ENCODE measurements around the gene PMEPA1. TPM values are rescaled to one million over a fixed set of nuclear protein-coding genes. Genes with fewer than 3 reads are reported as not detected.
"Not testable (repeated sequence)": the region's sequence is repeated elsewhere in the genome, so short reads cannot be mapped to it uniquely, and the experiment has no call there.

The PMEPA1 gene
- total RNA-seq, 4 donors from 2014 or later = 10.4 to 37.8 (median 17.4) TPM

- H3K27me3 ChIP-seq = no peaks in the 10 kb centered on the region
- H3K4me3 ChIP-seq = peak overlapping the region in 2 of 4 donors; percentile 4 to 12
- H3K4me1 ChIP-seq = peaks cover 12 to 20% (median 20%) of the 10 kb centered on the region in 4 donors
- H3K27ac ChIP-seq (replicated peaks in 1 of 4) = no peak overlapping the region
- H3K36me3 ChIP-seq = no peaks in the 10 kb centered on the region
- no peak for TF ChIP-seq POLR2AphosphoS5 (IDR thresholded peaks at IDR 0.05)
- TF ChIP-seq, protein P1, sequence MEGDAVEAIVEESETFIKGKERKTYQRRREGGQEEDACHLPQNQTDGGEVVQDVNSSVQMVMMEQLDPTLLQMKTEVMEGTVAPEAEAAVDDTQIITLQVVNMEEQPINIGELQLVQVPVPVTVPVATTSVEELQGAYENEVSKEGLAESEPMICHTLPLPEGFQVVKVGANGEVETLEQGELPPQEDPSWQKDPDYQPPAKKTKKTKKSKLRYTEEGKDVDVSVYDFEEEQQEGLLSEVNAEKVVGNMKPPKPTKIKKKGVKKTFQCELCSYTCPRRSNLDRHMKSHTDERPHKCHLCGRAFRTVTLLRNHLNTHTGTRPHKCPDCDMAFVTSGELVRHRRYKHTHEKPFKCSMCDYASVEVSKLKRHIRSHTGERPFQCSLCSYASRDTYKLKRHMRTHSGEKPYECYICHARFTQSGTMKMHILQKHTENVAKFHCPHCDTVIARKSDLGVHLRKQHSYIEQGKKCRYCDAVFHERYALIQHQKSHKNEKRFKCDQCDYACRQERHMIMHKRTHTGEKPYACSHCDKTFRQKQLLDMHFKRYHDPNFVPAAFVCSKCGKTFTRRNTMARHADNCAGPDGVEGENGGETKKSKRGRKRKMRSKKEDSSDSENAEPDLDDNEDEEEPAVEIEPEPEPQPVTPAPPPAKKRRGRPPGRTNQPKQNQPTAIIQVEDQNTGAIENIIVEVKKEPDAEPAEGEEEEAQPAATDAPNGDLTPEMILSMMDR (IDR thresholded peaks at IDR 0.05) = no peak
- TF ChIP-seq EP300 (IDR thresholded peaks at IDR 0.05) = no peak
- TF ChIP-seq POLR2A (IDR thresholded peaks at IDR 0.05; ENCODE audit: low read depth) = no peak
- DNase-seq (ENCODE audit: extremely low spot score) = no peak
- WGBS = 61% methylated on average over 4 of the region's 4 CpGs
- intact Hi-C loops (cut with DNase I) = no loop called here
- peaks cover 0 to 4% (median 0%) of the 10 kb centered on the region in 4 donors for H3K9me3 ChIP-seq
Observed at GRCh38 chr20:57630061-57630460, 79.8 kb downstream of the PMEPA1 start.

DNA sequence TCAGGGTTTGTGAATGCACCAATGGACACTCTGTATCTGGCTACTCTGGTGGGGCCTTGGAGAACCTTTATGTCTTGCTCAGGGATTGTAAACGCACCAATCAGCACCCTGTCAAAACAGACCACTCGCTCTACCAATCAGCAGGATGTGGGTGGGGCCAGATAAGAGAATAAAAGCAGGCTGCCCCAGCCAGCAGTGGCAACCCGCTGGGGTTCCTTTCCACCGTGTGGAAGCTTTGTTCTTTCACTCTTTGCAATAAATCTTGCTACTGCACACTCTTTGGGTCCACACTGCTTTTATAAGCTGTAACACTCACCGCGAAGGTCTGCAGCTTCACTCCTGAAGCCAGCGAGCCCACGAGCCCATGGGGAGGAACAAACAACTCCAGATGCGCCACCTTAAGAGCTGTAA lies 80.3 kb downstream of the PMEPA1 start:
- H3K9me3 ChIP-seq; DNase-seq (ENCODE audit: extremely low spot score); intact Hi-C loops (cut with DNase I); H3K27ac ChIP-seq (replicated peaks in 1 of 4); H3K36me3 ChIP-seq; H3K27me3 ChIP-seq: not testable (repeated sequence)
- peaks cover 12 to 20% (median 20%) of the 10 kb centered on the region in 4 donors for H3K4me1 ChIP-seq
- H3K4me3 ChIP-seq = peak overlapping the region in 2 of 4 donors; percentile 4 to 12
- WGBS = 68% methylated on average over 9 of the region's 9 CpGs

- H3K27me3 ChIP-seq; intact Hi-C loops (cut with DNase I); DNase-seq (ENCODE audit: extremely low spot score); H3K9me3 ChIP-seq; H3K36me3 ChIP-seq: not testable (repeated sequence)
- 97% methylated on average over 6 of the region's 12 CpGs for WGBS
- Histone ChIP-seq H3K4me1 (peaks cover 12 to 20% (median 20%) of the 10 kb centered on the region in 4 donors), H3K27ac (replicated peaks in 1 of 4) (peak overlapping the region; percentile 42 to 75 (median 65)), H3K4me3 (peak overlapping the region in 1 of 4 donors; percentile 15)
Observed at GRCh38 chr20:57628962-57629308, 80.9 kb downstream of the PMEPA1 start.

- TF ChIP-seq, protein P1 (IDR thresholded peaks at IDR 0.05) = no peak
- peak in 1 of 2 donors; percentile 48 for TF ChIP-seq POLR2AphosphoS5 (IDR thresholded peaks at IDR 0.05)
- Histone ChIP-seq H3K27me3 (no peaks in the 10 kb centered on the region), H3K27ac (replicated peaks in 1 of 4) (peak overlapping the region; percentile 42 to 75 (median 65)), H3K4me1 (peaks cover 12 to 20% (median 20%) of the 10 kb centered on the region in 4 donors), H3K36me3 (no peaks in the 10 kb centered on the region), H3K4me3 (peak overlapping the region; percentile 6 to 18 (median 16)), H3K9me3 (peaks cover 0 to 8% (median 0%) of the 10 kb centered on the region in 4 donors)
- intact Hi-C loops (cut with DNase I) = no loop called here
- no peak for DNase-seq (ENCODE audit: extremely low spot score)
- 16% methylated on average over 19 of the region's 29 CpGs for WGBS
Observed at GRCh38 chr20:57628047-57628961, 81.5 kb downstream of the PMEPA1 start.

DNA sequence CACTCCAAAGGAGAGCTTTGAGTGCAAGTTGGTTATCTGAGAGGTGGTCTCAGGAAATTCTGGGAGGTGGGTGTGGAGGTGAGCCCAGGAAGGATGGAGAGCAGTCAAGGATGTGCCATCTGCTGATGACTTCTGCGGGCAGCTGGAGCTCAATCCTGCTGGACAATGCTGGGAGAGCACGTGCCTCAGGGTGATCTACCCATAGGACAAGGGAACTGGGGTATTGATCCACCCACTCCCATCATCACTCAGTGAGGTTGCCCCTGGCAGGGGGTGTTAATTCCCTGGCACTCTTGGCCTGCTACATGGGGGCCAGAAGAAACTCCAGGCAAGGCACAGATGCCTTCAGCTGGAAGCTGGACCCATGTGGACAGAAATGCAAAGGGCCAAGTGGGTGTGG lies 82.5 kb downstream of the PMEPA1 start:
- Histone ChIP-seq H3K4me1 (peaks cover 12 to 20% (median 20%) of the 10 kb centered on the region in 4 donors), H3K36me3 (no peaks in the 10 kb centered on the region), H3K4me3 (no peak overlapping the region), H3K27me3 (peaks cover 0 to 9% (median 0%) of the 10 kb centered on the region in 4 donors), H3K9me3 (peaks cover 0 to 8% (median 0%) of the 10 kb centered on the region in 4 donors), H3K27ac (replicated peaks in 1 of 4) (peak overlapping the region; percentile 19 to 75 (median 65))
- intact Hi-C loops (cut with DNase I) = no loop called here
- TF ChIP-seq POLR2A (IDR thresholded peaks at IDR 0.05; ENCODE audit: low read depth) (no peak), POLR2AphosphoS5 (IDR thresholded peaks at IDR 0.05) (no peak), EP300 (IDR thresholded peaks at IDR 0.05) (no peak)
- TF ChIP-seq, protein P1 (IDR thresholded peaks at IDR 0.05) = no peak
- DNase-seq (ENCODE audit: extremely low spot score) = peak; percentile 53
- 87% methylated on average over 2 of the region's 2 CpGs for WGBS
